SK-N-SH (cell line): Measurements from ENCODE around the gene SERPINA1. TPM values are rescaled to one million over a fixed set of nuclear protein-coding genes. Genes with fewer than 3 reads are reported as not detected.

Source experiments
- CTCF ChIP-seq: fragments of 200-600 bp; sonication (generic); IDR thresholded peaks from 2 replicates; pipeline ENCODE4 v1.6.1; 2017; ENCODE audit warnings: antibody characterized with exemption, mild to moderate bottlenecking, moderate library complexity
- EZH2phosphoT487 ChIP-seq: fragments of 200-600 bp; sonication (generic); IDR thresholded peaks from 2 replicates; pipeline ENCODE4 v1.6.1; 2017; ENCODE audit warnings: low read depth, mixed run types, mild to moderate bottlenecking, antibody characterized with exemption, moderate library complexity, borderline replicate concordance
- FOSL2 ChIP-seq: IDR thresholded peaks from 2 replicates; pipeline ENCODE4 v1.4.0; 2012; ENCODE audit warnings: low read depth, mild to moderate bottlenecking, moderate library complexity, borderline replicate concordance
- FOXJ3 ChIP-seq: sonication (generic); formaldehyde crosslinking; IDR thresholded peaks from 2 replicates; pipeline ENCODE4 v1.5.1; 2020; ENCODE audit warnings: mild to moderate bottlenecking, missing genetic modification reagents
- GABPA ChIP-seq: IDR thresholded peaks from 2 replicates; pipeline ENCODE4 v1.4.0; 2012; ENCODE audit warnings: low read depth, mild to moderate bottlenecking
- MEF2A ChIP-seq: IDR thresholded peaks from 2 replicates; pipeline ENCODE4 v1.4.0; 2012; ENCODE audit warnings: low read depth, borderline replicate concordance
- NRF1 ChIP-seq: IDR thresholded peaks from 2 replicates; pipeline ENCODE4 v1.6.1; 2012; ENCODE audit warnings: low read depth, mild to moderate bottlenecking, low read length
- PBX3 ChIP-seq: IDR thresholded peaks from 2 replicates; pipeline ENCODE4; 2012
- POLR2AphosphoS5 ChIP-seq: IDR thresholded peaks from 2 replicates; pipeline ENCODE4 v1.6.1; 2012; ENCODE audit warnings: low read depth, low read length
- RAD21 ChIP-seq: IDR thresholded peaks from 2 replicates; pipeline ENCODE4 v1.6.1; 2012; ENCODE audit warnings: mild to moderate bottlenecking, low read length
- RFX5 ChIP-seq: IDR thresholded peaks from 2 replicates; pipeline ENCODE4 v1.6.1; 2012; ENCODE audit warnings: mild to moderate bottlenecking, improper control_type of control experiment, low read length
- RXRA ChIP-seq: IDR thresholded peaks from 2 replicates; pipeline ENCODE4 v1.4.0; 2012; ENCODE audit warnings: low read depth, mild to moderate bottlenecking, borderline replicate concordance
- SMC3 ChIP-seq: IDR thresholded peaks from 2 replicates; pipeline ENCODE4 v1.6.1; 2012; ENCODE audit warnings: low read depth, low read length, improper control_type of control experiment
- TAF1 ChIP-seq: IDR thresholded peaks from 2 replicates; pipeline ENCODE4 v1.6.1; 2012; ENCODE audit warnings: low read depth, mild to moderate bottlenecking, low read length, moderate library complexity, borderline replicate concordance
- USF1 ChIP-seq: IDR thresholded peaks from 2 replicates; pipeline ENCODE4 v1.4.0; 2012; ENCODE audit warnings: low read depth, borderline replicate concordance
- USF2 ChIP-seq: fragments of 150-350 bp; IDR thresholded peaks from 2 replicates; pipeline ENCODE4 v1.6.1; 2017; ENCODE audit warnings: antibody characterized with exemption, low read length, low read depth, borderline replicate concordance
- ZBTB33 ChIP-seq: IDR thresholded peaks from 2 replicates; pipeline ENCODE4 v1.4.0; 2012; ENCODE audit warnings: low read depth, borderline replicate concordance
- polyA plus RNA-seq, 3 experiments: library from polyadenylated mRNA; depleted of rRNA; stranded (reverse); fragments of >200 nt; gene quantifications; 2 replicates each; pipeline ENCODE4 v1.2.3, GENCODE V29; 2012
- TF ChIP-seq, protein P1 (sequence below): fragments of 150-350 bp; IDR thresholded peaks from 2 replicates; pipeline ENCODE4 v1.6.1; 2016; ENCODE audit warnings: mild to moderate bottlenecking, low read depth, low read length

The SERPINA1 gene
- polyA plus RNA-seq, 1 of the 3 experiments (the other 2 are of a cell fraction): 11.3 TPM

GRCh38 chr14:94355191-94355794 lies 33.1 kb downstream of the SERPINA1 start (continued):
- TF ChIP-seq CTCF (peak; percentile 60), USF2 (no peak), ZBTB33 (no peak), POLR2AphosphoS5 (no peak), USF1 (no peak), RXRA (no peak), PBX3 (no peak), MEF2A (no peak), GABPA (no peak), EZH2phosphoT487 (no peak), FOXJ3 (CRISPR knock-in tag) (no peak), TAF1 (no peak), SMC3 (peak; percentile 52), NRF1 (no peak), RAD21 (peak; percentile 50), RFX5 (no peak), FOSL2 (no peak)
- TF ChIP-seq, protein P1, sequence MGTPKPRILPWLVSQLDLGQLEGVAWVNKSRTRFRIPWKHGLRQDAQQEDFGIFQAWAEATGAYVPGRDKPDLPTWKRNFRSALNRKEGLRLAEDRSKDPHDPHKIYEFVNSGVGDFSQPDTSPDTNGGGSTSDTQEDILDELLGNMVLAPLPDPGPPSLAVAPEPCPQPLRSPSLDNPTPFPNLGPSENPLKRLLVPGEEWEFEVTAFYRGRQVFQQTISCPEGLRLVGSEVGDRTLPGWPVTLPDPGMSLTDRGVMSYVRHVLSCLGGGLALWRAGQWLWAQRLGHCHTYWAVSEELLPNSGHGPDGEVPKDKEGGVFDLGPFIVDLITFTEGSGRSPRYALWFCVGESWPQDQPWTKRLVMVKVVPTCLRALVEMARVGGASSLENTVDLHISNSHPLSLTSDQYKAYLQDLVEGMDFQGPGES: no peak
